GM12878 (cell line): ENCODE results near the gene NOC2L. TPM values are rescaled to one million over a fixed set of nuclear protein-coding genes. Genes with fewer than 3 reads are reported as not detected.

ENCODE experiments used
- ATAC-seq: fragments of 200-7000 bp; cut with Tn5 transposase; 3 replicates; pipeline ENCODE4 v1.9.1; 2020; ENCODE audit warnings: mild to moderate bottlenecking, moderate library complexity
- BruUV-seq: library from RNA; stranded (reverse); fragments of 400-500 nt; replicated peaks from 2 replicates; lab custom pipeline; 2021; lab: Mats Ljungman, UMichigan
- CTCF ChIA-PET: fragments of 300-600 bp; sonication (Branson Sonifier 250); formaldehyde crosslinking; extraction: SDS; loops from one replicate; lab custom pipeline; 2021; ENCODE audit warnings: inconsistent platforms; lab: Yijun Ruan, JAX
- POLR2A ChIA-PET: fragments of 350-600 bp; formaldehyde crosslinking; extraction: SDS; loops from one replicate; lab custom pipeline; 2021; ENCODE audit warnings: inconsistent platforms; lab: Charles Lee
- RAD21 ChIA-PET: fragments of 300-600 bp; sonication (Branson Sonifier 250); formaldehyde crosslinking; loops from one replicate; lab custom pipeline; 2023; ENCODE audit warnings: antibody characterized with exemption; ENCODE audit not compliant: unreplicated experiment; lab: Charles Lee
- SMC1A ChIA-PET: fragments of 300-600 bp; sonication (Branson Sonifier 250); formaldehyde crosslinking; loops from one replicate; lab custom pipeline; 2023; ENCODE audit not compliant: unreplicated experiment, uncharacterized antibody; lab: Charles Lee
- DNase-seq: peaks from one replicate; pipeline ENCODE4 v3.0.0-alpha.2; 2011; ENCODE audit warnings: low read depth, low spot score
- FAIRE-seq: peaks from 3 replicates; lab custom pipeline; 2011; peaks lifted over from hg19 to GRCh38; lab: Jason Lieb, UNC
- H2AFZ ChIP-seq: 2 replicates; pipeline ENCODE4 v1.6.0; 2011; ENCODE audit warnings: low read depth, low read length, control low read depth; ENCODE audit not compliant: control insufficient read depth
- H3K27ac ChIP-seq: 2 replicates; pipeline ENCODE4 v1.5.1; 2011; ENCODE audit warnings: control low read depth; ENCODE audit not compliant: control insufficient read depth, insufficient read depth
- H3K27me3 ChIP-seq, 2 experiments: replicated peaks in 1 of 2; 2 replicates each; pipeline versions ENCODE4 v1.6.0 to v1.6.1; 2011; ENCODE audit warnings: low read length in 1 of 2; ENCODE audit not compliant: control insufficient read depth in 2 of 2, insufficient read depth in 2 of 2
- H3K36me3 ChIP-seq, 2 experiments: 2 replicates each; pipeline ENCODE4 v1.5.1; 2011; ENCODE audit warnings: low read length in 1 of 2; ENCODE audit not compliant: control insufficient read depth in 2 of 2, insufficient read depth in 2 of 2
- H3K4me1 ChIP-seq: 2 replicates; pipeline ENCODE4 v1.6.1; 2011; ENCODE audit warnings: mild to moderate bottlenecking, low read length, moderate library complexity, mixed read lengths; ENCODE audit not compliant: control insufficient read depth, insufficient read depth
- H3K4me2 ChIP-seq: 2 replicates; pipeline ENCODE4 v1.6.0; 2011; ENCODE audit warnings: control low read depth; ENCODE audit not compliant: control insufficient read depth, insufficient read depth
- H3K4me3 ChIP-seq: fragments of 200-600 bp; sonication (generic); 2 replicates; pipeline ENCODE4 v1.5.1; 2016
- H3K79me2 ChIP-seq: 2 replicates; pipeline ENCODE4 v1.6.0; 2011; ENCODE audit warnings: low read length; ENCODE audit not compliant: control insufficient read depth, insufficient read depth
- H3K9ac ChIP-seq: 2 replicates; pipeline ENCODE4 v1.8.0; 2011; ENCODE audit warnings: low read length, control low read depth, mixed read lengths; ENCODE audit not compliant: control insufficient read depth, insufficient read depth
- H3K9me3 ChIP-seq: replicated peaks from 3 replicates; pipeline ENCODE4 v1.5.1; 2011; ENCODE audit warnings: mild to moderate bottlenecking, low read length; ENCODE audit not compliant: control insufficient read depth, insufficient read depth
- H4K20me1 ChIP-seq: 2 replicates; pipeline ENCODE4 v1.6.0; 2011; ENCODE audit not compliant: control insufficient read depth, insufficient read depth
- ASH2L ChIP-seq: fragments of 300-600, 200-600 bp; sonication (generic); IDR thresholded peaks from 2 replicates; pipeline ENCODE4 v1.6.1; 2017; ENCODE audit warnings: low read depth, mild to moderate bottlenecking, borderline replicate concordance
- BCL11A ChIP-seq: IDR thresholded peaks from 2 replicates; pipeline ENCODE4 v1.6.1; 2011; ENCODE audit warnings: low read depth, low read length
- BHLHE40 ChIP-seq, 2 experiments: fragments of 450-650 bp in 1 of 2; IDR thresholded peaks; 2 replicates each; pipeline ENCODE4 v1.6.1; 2011 to 2017; ENCODE audit warnings: low read depth in 2 of 2, borderline replicate concordance in 1 of 2, improper control_type of control experiment in 1 of 2, low read length in 1 of 2, mild to moderate bottlenecking in 1 of 2
- IKZF1 ChIP-seq: fragments of 450-650 bp; conservative IDR thresholded peaks from 2 replicates; pipeline ENCODE4 v1.6.1; 2017; ENCODE audit warnings: antibody characterized with exemption, mild to moderate bottlenecking
- IKZF2 ChIP-seq, 2 experiments: fragments of 450-650 bp; IDR thresholded peaks; 2 replicates each; pipeline ENCODE4 v1.6.1; 2017; ENCODE audit warnings: mild to moderate bottlenecking in 2 of 2, moderate library complexity in 2 of 2
- MTA3 ChIP-seq: IDR thresholded peaks from 2 replicates; pipeline ENCODE4 v1.6.1; 2012; ENCODE audit warnings: low read length, inconsistent platforms, borderline replicate concordance
- POLR2AphosphoS5 ChIP-seq: IDR thresholded peaks from 2 replicates; pipeline ENCODE4 v1.6.1; 2011; ENCODE audit warnings: mild to moderate bottlenecking, low read length, inconsistent platforms
- RAD21 ChIP-seq: IDR thresholded peaks from 2 replicates; pipeline ENCODE4 v1.6.1; 2011; ENCODE audit warnings: mild to moderate bottlenecking, low read depth, low read length, moderate library complexity; ENCODE audit not compliant: insufficient read depth
- SIN3A ChIP-seq: IDR thresholded peaks from 2 replicates; pipeline ENCODE4 v1.6.1; 2012; ENCODE audit warnings: low read depth, low read length, improper control_type of control experiment
- SMAD5 ChIP-seq: IDR thresholded peaks from 2 replicates; pipeline ENCODE4 v1.6.1; 2016; ENCODE audit warnings: antibody characterized with exemption, low read depth
- SMC3 ChIP-seq: IDR thresholded peaks from 2 replicates; pipeline ENCODE4 v1.6.1; 2011; ENCODE audit warnings: low read length, improper control_type of control experiment, borderline replicate concordance
- SUPT20H ChIP-seq: IDR thresholded peaks from 2 replicates; pipeline ENCODE4 v1.6.1; 2011; ENCODE audit warnings: low read depth, mild to moderate bottlenecking, low read length, moderate library complexity, borderline replicate concordance; ENCODE audit not compliant: control insufficient read depth
- WRNIP1 ChIP-seq: IDR thresholded peaks from 2 replicates; pipeline ENCODE4 v1.6.1; 2011; ENCODE audit warnings: low read depth, low read length, improper control_type of control experiment, borderline replicate concordance
- ZNF274 ChIP-seq: IDR thresholded peaks from one replicate; pipeline ENCODE4 v1.8.0; 2011; ENCODE audit not compliant: insufficient read length, insufficient read depth
- WGBS: methylation state at CpG from one replicate; pipeline ENCODE4 v1.1.6; 2016; ENCODE audit warnings: low lambda C conversion rate; ENCODE audit not compliant: insufficient replicate concordance, insufficient coverage; ENCODE audit errors: missing lambda C conversion rate; 5-methylcytosine and 5-hydroxymethylcytosine counted together
- in situ Hi-C: fragments of 300-500 bp; cut with MboI; formaldehyde crosslinking; loops from 9 replicates; pipeline ENCODE4 v1.14.3; 2018; ENCODE audit warnings: mixed read lengths
- intact Hi-C: fragments of 100-400 bp; cut with micrococcal nuclease; formaldehyde crosslinking; loops from one replicate; pipeline ENCODE4 v1.14.2; 2022; ENCODE audit not compliant: unreplicated experiment
- polyA plus RNA-seq, 11 experiments: library from polyadenylated mRNA; depleted of rRNA in 4 of 11; unstranded in 6 of 11; stranded (reverse) in 5 of 11; fragments of >200 nt; fragmentation: Nextera tagmentation in 4 of 11; fragmentation: Illumina TruSeq in 1 of 11; extraction: Ambion mirVana in 4 of 11; extraction: Trizol in 1 of 11; gene quantifications; 1 replicate in 1 of 11; 2 replicates in 10 of 11; pipeline versions ENCODE4 v1.2.1 to v1.2.3, GENCODE V29; 2011 to 2016; ENCODE audit warnings: inconsistent platforms in 2 of 11, missing spikeins in 2 of 11, low read depth in 1 of 11
- total RNA-seq, 4 experiments: library from RNA; depleted of rRNA in 3 of 4; stranded (reverse); fragments of >200 nt in 3 of 4; fragmentation: Illumina TruSeq in 1 of 4; extraction: Trizol in 1 of 4; gene quantifications; 2 replicates each; pipeline versions ENCODE4 v1.2.1 to v1.2.3, GENCODE V29; 2013 to 2021
- TF ChIP-seq, protein P1 (sequence below): IDR thresholded peaks from 2 replicates; pipeline ENCODE4 v1.6.1; 2011; ENCODE audit warnings: mild to moderate bottlenecking, low read depth, low read length, moderate library complexity; ENCODE audit not compliant: insufficient replicate concordance

NOC2L gene
- total and polyA plus RNA-seq, 10 of the 15 experiments (the other 5 are each of a cell fraction or from before 2014, with no cell fraction given) = 1.3 to 171 (median 64.3) TPM

DNA sequence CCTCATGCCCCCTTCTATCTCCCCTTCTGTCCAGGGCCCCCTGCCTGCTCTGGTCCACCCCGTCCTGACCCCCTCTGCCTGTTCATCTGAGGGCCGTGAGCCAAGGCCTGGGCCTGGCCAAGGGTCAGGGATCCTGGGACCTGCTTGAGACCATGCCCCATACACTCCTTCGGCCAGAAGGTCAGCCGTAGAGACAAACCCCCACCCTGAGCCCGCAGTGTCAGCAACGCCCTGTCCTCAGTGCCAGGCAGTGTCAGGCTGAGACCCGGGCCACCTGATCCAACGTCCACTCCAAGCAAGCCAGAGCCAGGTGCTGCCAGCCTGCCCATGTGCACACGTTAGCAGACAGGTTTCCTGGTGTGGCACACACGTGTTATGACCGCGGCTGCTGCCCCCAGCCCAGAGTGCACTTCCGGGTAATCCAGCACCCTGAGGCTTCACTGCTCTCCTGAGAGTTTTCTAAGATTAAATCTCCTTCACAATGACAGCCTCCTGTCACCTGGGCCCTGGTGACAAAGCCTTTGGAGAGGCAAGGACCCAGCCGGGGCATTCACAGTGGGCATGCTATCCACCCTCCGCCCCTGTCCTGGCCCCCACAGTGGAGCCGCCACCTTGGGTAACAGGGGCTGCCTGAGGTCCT, 45.4 kb downstream of the NOC2L start:
- RAD21 ChIA-PET = no interaction called here
- Histone ChIP-seq H3K36me3 (no peaks in the 10 kb centered on the region), H3K4me2 (no peak overlapping the region), H2AFZ (no peak overlapping the region), H3K9me3 (no peaks in the 10 kb centered on the region), H3K27ac (no peak overlapping the region), H3K4me3 (no peak overlapping the region)
- no peak for ATAC-seq
- CTCF ChIA-PET = no interaction called here
- BruUV-seq = no TSS peak
- no peak for FAIRE-seq
- SMC1A ChIA-PET = no interaction called here
- TF ChIP-seq SMC3 (no peak), WRNIP1 (no peak), ASH2L (no peak), SUPT20H (no peak), ZNF274 (no peak), SMAD5 (no peak), POLR2AphosphoS5 (no peak), RAD21 (no peak), IKZF1 (no peak), BHLHE40 (IDR thresholded peaks at IDR 0.05; ENCODE audit: borderline replicate concordance in 1 of 2, low read depth in 2 of 2, low read length in 1 of 2) (no peak), MTA3 (no peak), IKZF2 (IDR thresholded peaks at IDR 0.05) (no peak), BCL11A (no peak), SIN3A (no peak)
- TF ChIP-seq, protein P1, sequence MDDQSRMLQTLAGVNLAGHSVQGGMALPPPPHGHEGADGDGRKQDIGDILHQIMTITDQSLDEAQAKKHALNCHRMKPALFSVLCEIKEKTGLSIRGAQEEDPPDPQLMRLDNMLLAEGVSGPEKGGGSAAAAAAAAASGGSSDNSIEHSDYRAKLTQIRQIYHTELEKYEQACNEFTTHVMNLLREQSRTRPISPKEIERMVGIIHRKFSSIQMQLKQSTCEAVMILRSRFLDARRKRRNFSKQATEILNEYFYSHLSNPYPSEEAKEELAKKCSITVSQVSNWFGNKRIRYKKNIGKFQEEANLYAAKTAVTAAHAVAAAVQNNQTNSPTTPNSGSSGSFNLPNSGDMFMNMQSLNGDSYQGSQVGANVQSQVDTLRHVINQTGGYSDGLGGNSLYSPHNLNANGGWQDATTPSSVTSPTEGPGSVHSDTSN = no peak
- TF ChIP-seq, all 136 proteins: peak for 0
- Histone ChIP-seq H4K20me1 (no peaks in the 10 kb centered on the region; the same call in 1 of the 2 replicates), H3K4me1 (no peaks in the 10 kb centered on the region), H3K9ac (no peak overlapping the region), H3K27me3 (no peaks in the 10 kb centered on the region; a peak in 3 of 4 replicates), H3K79me2 (no peaks in the 10 kb centered on the region)
- in situ Hi-C loops = no loop called here
- no peak for DNase-seq
- intact Hi-C loops = no loop called here
- WGBS = 25% methylated on average over 16 of the region's 16 CpGs
- POLR2A ChIA-PET = no interaction called here
